Measurements from ENCODE around the gene GPRC5B. TPM values are rescaled to one million over a fixed set of nuclear protein-coding genes. Genes with fewer than 3 reads are reported as not detected.

The GPRC5B gene
- polyA plus RNA-seq, 2 of the 4 experiments (the other 2 are of a cell fraction), result 12.8 to 19.1 TPM

- FAIRE-seq (no peak), DNase-seq (ENCODE audit: low read depth in 1 of 2, low spot score in 1 of 2) (no peak), ATAC-seq (no peak)
- WGBS (ENCODE audit: missing lambda C conversion rate), result 94% methylated on average over 3 of the region's 3 CpGs
- POLR2A ChIA-PET, result no interaction called here
- TF ChIP-seq NR3C1 (IDR thresholded peaks at IDR 0.05), result no peak
- no peak for TF ChIP-seq ZSCAN20 (CRISPR knock-in tag; IDR thresholded peaks at IDR 0.05)
- no peak for TF ChIP-seq HOXB5 (CRISPR knock-in tag; IDR thresholded peaks at IDR 0.05)
- no peak for TF ChIP-seq BCL3 (IDR thresholded peaks at IDR 0.05)
- no peak for TF ChIP-seq PBX3 (IDR thresholded peaks at IDR 0.05)
- Histone ChIP-seq H3K4me2 (no peak overlapping the region), H3K4me1 (no peaks in the 10 kb centered on the region), H3K9me3 (no peaks in the 10 kb centered on the region), H3K4me3 (no peak overlapping the region), H3K27ac (no peak overlapping the region)
- CTCF ChIA-PET, result interaction anchor here (0.7 to 1.1 kb wide), 2 partner anchors 133 to 260 kb away, joined by 3 read pairs; no protein-coding TSS in a partner anchor
Observed at GRCh38 chr16:19861133-19861532, 23.5 kb downstream of the GPRC5B start.

GRCh38 chr16:19860166-19861041, 24.2 kb downstream of the GPRC5B start:
- Histone ChIP-seq H3K4me2 (no peak overlapping the region), H3K27ac (no peak overlapping the region), H3K4me1 (no peaks in the 10 kb centered on the region), H3K9me3 (no peaks in the 10 kb centered on the region), H3K4me3 (no peak overlapping the region)
- WGBS (ENCODE audit: missing lambda C conversion rate), result 89% methylated on average over 21 of the region's 21 CpGs
- ChIA-PET POLR2A (no interaction called here), CTCF (interaction anchor here (1.1 to 1.6 kb wide), 2 partner anchors 12 to 259 kb away, joined by 3 to 5 read pairs; no protein-coding TSS in a partner anchor)
- no peak for TF ChIP-seq E2F6 (IDR thresholded peaks at IDR 0.05; ENCODE audit: borderline replicate concordance, low read depth)
- TF ChIP-seq FOSB (CRISPR knock-in tag; IDR thresholded peaks at IDR 0.05), result no peak
- TF ChIP-seq ZC3H11A (IDR thresholded peaks at IDR 0.05), result no peak
- no peak for TF ChIP-seq MAZ (IDR thresholded peaks at IDR 0.05; ENCODE audit: borderline replicate concordance, low read depth, low read length)
- TF ChIP-seq ESRRA (IDR thresholded peaks at IDR 0.05; ENCODE audit: borderline replicate concordance, low read length), result no peak
- no peak for TF ChIP-seq POLR2A (IDR thresholded peaks at IDR 0.05; ENCODE audit: low read length)
- TF ChIP-seq HDAC2 (IDR thresholded peaks at IDR 0.05), result no peak
- TF ChIP-seq CEBPB (IDR thresholded peaks at IDR 0.05), result no peak
- no peak for TF ChIP-seq HOXB13 (CRISPR knock-in tag; IDR thresholded peaks at IDR 0.05; ENCODE audit: low read depth)
- TF ChIP-seq CHD4 (IDR thresholded peaks at IDR 0.05; ENCODE audit: borderline replicate concordance), result no peak
- TF ChIP-seq KDM5A (IDR thresholded peaks at IDR 0.05), result no peak
- no peak for TF ChIP-seq FOSL2 (IDR thresholded peaks at IDR 0.05)
- TF ChIP-seq FOSL2 (CRISPR knock-in tag; IDR thresholded peaks at IDR 0.05), result no peak
- no peak for TF ChIP-seq GATA3 (IDR thresholded peaks at IDR 0.05; ENCODE audit: borderline replicate concordance)
- DNase-seq (ENCODE audit: low read depth in 1 of 2, low spot score in 1 of 2), result no peak
- FAIRE-seq, result no peak
- ATAC-seq, result no peak

- Histone ChIP-seq H3K4me2 (no peak overlapping the region), H3K27ac (no peak overlapping the region), H3K9me3 (no peaks in the 10 kb centered on the region), H3K4me1 (no peaks in the 10 kb centered on the region), H3K4me3 (no peak overlapping the region)
- no peak for DNase-seq (ENCODE audit: low read depth in 1 of 2, low spot score in 1 of 2)
- no peak for ATAC-seq
- WGBS (ENCODE audit: missing lambda C conversion rate), result 89% methylated on average over 4 of the region's 4 CpGs
- CTCF ChIA-PET, result interaction anchor here (0.6 to 1.6 kb wide), 2 partner anchors 11 to 37 kb away, joined by 3 to 5 read pairs; no protein-coding TSS in a partner anchor
- TF ChIP-seq HOXA7 (CRISPR knock-in tag; IDR thresholded peaks at IDR 0.05), result no peak
- no peak for TF ChIP-seq ELK1 (IDR thresholded peaks at IDR 0.05; ENCODE audit: low read depth, low read length)
- no peak for TF ChIP-seq SREBF2 (IDR thresholded peaks at IDR 0.05)
- TF ChIP-seq EP300 (IDR thresholded peaks at IDR 0.05), result no peak
- no peak for TF ChIP-seq RFX5 (IDR thresholded peaks at IDR 0.05)
- no peak for TF ChIP-seq MYC (IDR thresholded peaks at IDR 0.05; ENCODE audit: borderline replicate concordance, low read length)
- no peak for TF ChIP-seq CEBPB (IDR thresholded peaks at IDR 0.05)
- TF ChIP-seq POLR2A (IDR thresholded peaks at IDR 0.05; ENCODE audit: low read length), result no peak
- no peak for TF ChIP-seq ESRRA (IDR thresholded peaks at IDR 0.05; ENCODE audit: borderline replicate concordance, low read length)
- TF ChIP-seq JUN (IDR thresholded peaks at IDR 0.05), result no peak
- TF ChIP-seq RNF2 (IDR thresholded peaks at IDR 0.05; ENCODE audit: borderline replicate concordance, low read depth), result no peak
- TF ChIP-seq RARB (CRISPR knock-in tag; IDR thresholded peaks at IDR 0.05), result no peak
- TF ChIP-seq HEYL (CRISPR knock-in tag; IDR thresholded peaks at IDR 0.05), result no peak
- TF ChIP-seq RAD21 (conservative IDR thresholded peaks at IDR 0.05 in 1 of 2, IDR thresholded peaks at IDR 0.05 in 1 of 2), result no peak
- TF ChIP-seq RCOR1 (IDR thresholded peaks at IDR 0.05; ENCODE audit: low read depth, low read length), result no peak
- FAIRE-seq, result no peak
- POLR2A ChIA-PET, result no interaction called here
Observed at GRCh38 chr16:19859603-19860002, 25.0 kb downstream of the GPRC5B start.
